SK-N-SH (cell line): ENCODE data around the gene GALNT18. TPM values are rescaled to one million over a fixed set of nuclear protein-coding genes. Genes with fewer than 3 reads are reported as not detected.

Experiments
- CTCF ChIA-PET: fragments of 300-600, 350-600 bp; formaldehyde crosslinking; extraction: SDS; loops from one replicate; lab custom pipeline; 2021; lab: Yijun Ruan, JAX
- POLR2A ChIA-PET: fragments of 350-600 bp; sonication (Branson Sonifier 250); formaldehyde crosslinking; extraction: SDS; loops from one replicate; lab custom pipeline; 2020; ENCODE audit warnings: antibody characterized with exemption, inconsistent platforms; lab: Yijun Ruan, JAX
- DNase-seq: peaks from one replicate; pipeline ENCODE4 v3.0.0; 2012
- H2AFZ ChIP-seq: fragments of 200-600 bp; sonication (generic); 2 replicates; pipeline ENCODE4 v1.8.1; 2016; ENCODE audit warnings: antibody characterized with exemption, mild to moderate bottlenecking, low read depth
- H3F3A ChIP-seq: fragments of 200-600 bp; sonication (generic); replicated peaks from 2 replicates; pipeline ENCODE3; 2016; ENCODE audit warnings: antibody characterized with exemption, mild to moderate bottlenecking; ENCODE audit not compliant: insufficient read depth
- H3K27ac ChIP-seq, 2 experiments: fragments of 200-500 bp in 1 of 2; fragments of 200-600 bp in 1 of 2; sonication (Bioruptor generic) in 1 of 2; sonication (generic), shearing (Covaris generic) in 1 of 2; 2 replicates each; pipeline versions ENCODE4 v1.5.1 to v1.6.1; 2014 to 2016; ENCODE audit warnings: low read depth in 2 of 2, inconsistent platforms in 1 of 2, low read length in 1 of 2, mild to moderate bottlenecking in 1 of 2, mixed read lengths in 1 of 2
- H3K27me3 ChIP-seq: fragments of 200-600 bp; sonication (generic), shearing (Covaris generic); 2 replicates; pipeline ENCODE4 v1.6.1; 2016; ENCODE audit warnings: mixed run types; ENCODE audit not compliant: insufficient read depth
- H3K36me3 ChIP-seq, 2 experiments: fragments of 200-500 bp in 1 of 2; fragments of 200-600 bp in 1 of 2; sonication (Bioruptor generic) in 1 of 2; sonication (generic) in 1 of 2; replicated peaks in 1 of 2; 2 replicates each; pipeline versions ENCODE3 to v1.5.1; 2014 to 2016; ENCODE audit warnings: low read length in 1 of 2, mild to moderate bottlenecking in 1 of 2; ENCODE audit not compliant: insufficient read depth in 2 of 2, control insufficient read depth in 1 of 2
- H3K4me1 ChIP-seq, 2 experiments: fragments of 200-500 bp in 1 of 2; fragments of 200-600 bp in 1 of 2; sonication (Bioruptor generic) in 1 of 2; sonication (generic), shearing (Covaris generic) in 1 of 2; 2 replicates each; pipeline versions ENCODE4 v1.5.1 to v1.6.1; 2014 to 2016; ENCODE audit warnings: low read depth in 1 of 2, low read length in 1 of 2, mixed run types in 1 of 2; ENCODE audit not compliant: insufficient read depth in 2 of 2, control insufficient read depth in 1 of 2
- H3K4me2 ChIP-seq: fragments of 200-600 bp; sonication (generic), shearing (Covaris generic); 2 replicates; pipeline ENCODE4 v1.6.1; 2017; ENCODE audit warnings: mixed run types
- H3K4me3 ChIP-seq, 2 experiments: fragments of 200-500 bp in 1 of 2; fragments of 200-600 bp in 1 of 2; sonication (Bioruptor generic) in 1 of 2; sonication (generic), shearing (Covaris generic) in 1 of 2; 2 replicates each; pipeline versions ENCODE4 v1.5.1 to v1.8.1; 2014 to 2016; ENCODE audit warnings: low read depth in 2 of 2, inconsistent platforms in 1 of 2, low read length in 1 of 2, mild to moderate bottlenecking in 1 of 2, mixed read lengths in 1 of 2, moderate library complexity in 1 of 2
- H3K79me2 ChIP-seq: fragments of 200-600 bp; sonication (generic); 2 replicates; pipeline ENCODE4 v1.8.1; 2017; ENCODE audit warnings: mild to moderate bottlenecking; ENCODE audit not compliant: insufficient read depth
- H3K9ac ChIP-seq: fragments of 200-600 bp; sonication (generic); 2 replicates; pipeline ENCODE4 v1.6.1; 2017; ENCODE audit warnings: mixed run types
- H3K9me2 ChIP-seq: fragments of 200-600 bp; sonication (generic); 2 replicates; pipeline ENCODE4 v1.6.1; 2017; ENCODE audit warnings: mixed run types
- H3K9me3 ChIP-seq: fragments of 200-600 bp; sonication (generic); 2 replicates; pipeline ENCODE4 v1.6.1; 2017; ENCODE audit warnings: mixed run types, mild to moderate bottlenecking, moderate library complexity
- H4K20me1 ChIP-seq: fragments of 200-600 bp; sonication (generic); 2 replicates; pipeline ENCODE4 v1.6.1; 2017; ENCODE audit warnings: mild to moderate bottlenecking, mixed run types; ENCODE audit not compliant: insufficient read depth
- ELF1 ChIP-seq: IDR thresholded peaks from 2 replicates; pipeline ENCODE4 v1.4.0; 2012
- EZH2phosphoT487 ChIP-seq: fragments of 200-600 bp; sonication (generic); IDR thresholded peaks from 2 replicates; pipeline ENCODE4 v1.6.1; 2017; ENCODE audit warnings: low read depth, mixed run types, mild to moderate bottlenecking, antibody characterized with exemption, moderate library complexity, borderline replicate concordance
- FOSL2 ChIP-seq: IDR thresholded peaks from 2 replicates; pipeline ENCODE4 v1.4.0; 2012; ENCODE audit warnings: low read depth, mild to moderate bottlenecking, moderate library complexity, borderline replicate concordance
- FOXJ3 ChIP-seq: sonication (generic); formaldehyde crosslinking; IDR thresholded peaks from 2 replicates; pipeline ENCODE4 v1.5.1; 2020; ENCODE audit warnings: mild to moderate bottlenecking, missing genetic modification reagents
- FOXM1 ChIP-seq: IDR thresholded peaks from 2 replicates; pipeline ENCODE4 v1.4.0; 2012; ENCODE audit warnings: low read depth, mild to moderate bottlenecking
- GATA2 ChIP-seq: sonication (generic); formaldehyde crosslinking; IDR thresholded peaks from 2 replicates; pipeline ENCODE4 v1.5.0; 2020; ENCODE audit warnings: mild to moderate bottlenecking, missing genetic modification reagents
- MXI1 ChIP-seq: IDR thresholded peaks from 2 replicates; pipeline ENCODE4 v1.6.1; 2012; ENCODE audit warnings: mild to moderate bottlenecking, low read depth, low read length, improper control_type of control experiment
- NRF1 ChIP-seq: IDR thresholded peaks from 2 replicates; pipeline ENCODE4 v1.6.1; 2012; ENCODE audit warnings: low read depth, mild to moderate bottlenecking, low read length
- PBX3 ChIP-seq: IDR thresholded peaks from 2 replicates; pipeline ENCODE4; 2012
- RCOR1 ChIP-seq: fragments of 150-350 bp; IDR thresholded peaks from 2 replicates; pipeline ENCODE4 v1.6.1; 2017; ENCODE audit warnings: antibody characterized with exemption, low read length
- RFX5 ChIP-seq: IDR thresholded peaks from 2 replicates; pipeline ENCODE4 v1.6.1; 2012; ENCODE audit warnings: mild to moderate bottlenecking, improper control_type of control experiment, low read length
- RXRA ChIP-seq: IDR thresholded peaks from 2 replicates; pipeline ENCODE4 v1.4.0; 2012; ENCODE audit warnings: low read depth, mild to moderate bottlenecking, borderline replicate concordance
- SIN3A ChIP-seq: IDR thresholded peaks from 2 replicates; pipeline ENCODE4 v1.6.1; 2012; ENCODE audit warnings: low read depth, mild to moderate bottlenecking, low read length, moderate library complexity, borderline replicate concordance
- SMC3 ChIP-seq: IDR thresholded peaks from 2 replicates; pipeline ENCODE4 v1.6.1; 2012; ENCODE audit warnings: low read depth, low read length, improper control_type of control experiment
- TCF12 ChIP-seq: IDR thresholded peaks from 2 replicates; pipeline ENCODE4 v1.4.0; 2012
- ZBTB33 ChIP-seq: IDR thresholded peaks from 2 replicates; pipeline ENCODE4 v1.4.0; 2012; ENCODE audit warnings: low read depth, borderline replicate concordance
- WGBS: methylation state at CpG from one replicate; pipeline ENCODE4 v1.1.6; 2017; ENCODE audit warnings: low lambda C conversion rate; 5-methylcytosine and 5-hydroxymethylcytosine counted together
- polyA plus RNA-seq, 3 experiments: library from polyadenylated mRNA; depleted of rRNA; stranded (reverse); fragments of >200 nt; gene quantifications; 2 replicates each; pipeline ENCODE4 v1.2.3, GENCODE V29; 2012
- TF ChIP-seq, protein P1 (sequence below): fragments of 200-600 bp; sonication (generic); IDR thresholded peaks from 2 replicates; pipeline ENCODE4 v1.6.1; 2017; ENCODE audit warnings: antibody characterized with exemption, mild to moderate bottlenecking, moderate library complexity

The GALNT18 gene
- polyA plus RNA-seq, 1 of the 3 experiments (the other 2 are of a cell fraction), result 0.64 TPM

- no peaks in the 10 kb centered on the region for H3F3A ChIP-seq
- H3K4me2 ChIP-seq, result no peak overlapping the region
- H3K9me3 ChIP-seq, result no peaks in the 10 kb centered on the region
- no peaks in the 10 kb centered on the region for H3K36me3 ChIP-seq
- no peak for TF ChIP-seq FOXM1
- no peak for TF ChIP-seq RCOR1
- TF ChIP-seq FOXJ3, result no peak
- TF ChIP-seq RXRA, result no peak
- no peak for TF ChIP-seq SMC3
- TF ChIP-seq ZBTB33, result no peak
- TF ChIP-seq EZH2phosphoT487, result no peak
- no peak for TF ChIP-seq RFX5
- no peak for TF ChIP-seq ELF1
- TF ChIP-seq NRF1, result no peak
- no peak for TF ChIP-seq GATA2 (CRISPR knock-in tag)
- no peak for TF ChIP-seq TCF12
- TF ChIP-seq FOSL2, result no peak
- TF ChIP-seq, protein P1, sequence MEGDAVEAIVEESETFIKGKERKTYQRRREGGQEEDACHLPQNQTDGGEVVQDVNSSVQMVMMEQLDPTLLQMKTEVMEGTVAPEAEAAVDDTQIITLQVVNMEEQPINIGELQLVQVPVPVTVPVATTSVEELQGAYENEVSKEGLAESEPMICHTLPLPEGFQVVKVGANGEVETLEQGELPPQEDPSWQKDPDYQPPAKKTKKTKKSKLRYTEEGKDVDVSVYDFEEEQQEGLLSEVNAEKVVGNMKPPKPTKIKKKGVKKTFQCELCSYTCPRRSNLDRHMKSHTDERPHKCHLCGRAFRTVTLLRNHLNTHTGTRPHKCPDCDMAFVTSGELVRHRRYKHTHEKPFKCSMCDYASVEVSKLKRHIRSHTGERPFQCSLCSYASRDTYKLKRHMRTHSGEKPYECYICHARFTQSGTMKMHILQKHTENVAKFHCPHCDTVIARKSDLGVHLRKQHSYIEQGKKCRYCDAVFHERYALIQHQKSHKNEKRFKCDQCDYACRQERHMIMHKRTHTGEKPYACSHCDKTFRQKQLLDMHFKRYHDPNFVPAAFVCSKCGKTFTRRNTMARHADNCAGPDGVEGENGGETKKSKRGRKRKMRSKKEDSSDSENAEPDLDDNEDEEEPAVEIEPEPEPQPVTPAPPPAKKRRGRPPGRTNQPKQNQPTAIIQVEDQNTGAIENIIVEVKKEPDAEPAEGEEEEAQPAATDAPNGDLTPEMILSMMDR, result no peak
- TF ChIP-seq MXI1, result no peak
- no peak for TF ChIP-seq SIN3A
- no peak for TF ChIP-seq PBX3
- WGBS, result 67% methylated on average over 5 of the region's 5 CpGs
- no peak overlapping the region for H3K9ac ChIP-seq
- no peak overlapping the region for H3K4me3 ChIP-seq
- POLR2A ChIA-PET, result no interaction called here
- H3K9me2 ChIP-seq, result no peaks in the 10 kb centered on the region
- no peaks in the 10 kb centered on the region for H3K27me3 ChIP-seq
- H3K79me2 ChIP-seq, result no peaks in the 10 kb centered on the region
- CTCF ChIA-PET, result no interaction called here
- H2AFZ ChIP-seq, result no peak overlapping the region
- DNase-seq, result no peak
- no peaks in the 10 kb centered on the region for H4K20me1 ChIP-seq
- H3K4me1 ChIP-seq, result peaks cover 0 to 6% of the 10 kb centered on the region in 2 experiments; a peak in 1 of 4 replicates
- H3K27ac ChIP-seq, result no peak overlapping the region
Measured at GRCh38 chr11:11561991-11562390, 59.8 kb downstream of the GALNT18 start.
